ENCODE results near the gene IL10.
A peak's percentile ranks its signal among the peaks of the same experiment; 100 is the strongest.
"Not testable (repeated sequence)": the region's sequence is repeated elsewhere in the genome, so short reads cannot be mapped to it uniquely, and the experiment has no call there.

IL10 gene

DNA sequence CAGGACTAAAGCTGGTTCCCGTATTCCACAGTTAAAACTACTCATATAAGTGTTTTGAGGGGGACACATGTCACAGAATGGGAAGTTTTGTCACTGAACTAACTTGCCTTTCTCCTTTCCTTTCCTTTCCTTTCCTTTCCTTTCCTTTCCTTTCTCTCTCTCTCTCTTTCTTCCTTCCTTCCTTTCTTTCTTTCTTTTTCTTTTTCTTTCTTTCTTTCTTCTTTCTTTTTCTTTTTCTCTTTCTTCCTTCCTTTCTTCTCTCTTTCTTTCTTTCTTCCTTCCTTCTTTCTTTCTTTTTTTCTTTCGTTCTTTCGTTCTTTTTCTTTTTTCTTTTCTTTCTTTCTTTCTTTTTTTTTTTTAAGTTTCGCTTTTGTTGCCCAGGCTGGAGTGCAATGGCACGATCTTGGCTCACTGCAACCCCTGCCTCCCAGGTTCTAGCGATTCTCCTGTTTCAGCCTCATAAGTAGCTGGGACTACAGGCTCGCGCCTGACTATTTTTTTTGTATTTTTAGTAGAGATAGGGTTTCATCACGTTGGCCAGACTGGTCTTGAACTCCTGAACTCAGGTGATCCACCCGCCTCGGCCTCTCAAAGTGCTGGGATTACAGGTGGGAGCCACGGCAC lies 9.4 kb downstream of the IL10 start:
- DNase-seq = not testable (repeated sequence)

DNA sequence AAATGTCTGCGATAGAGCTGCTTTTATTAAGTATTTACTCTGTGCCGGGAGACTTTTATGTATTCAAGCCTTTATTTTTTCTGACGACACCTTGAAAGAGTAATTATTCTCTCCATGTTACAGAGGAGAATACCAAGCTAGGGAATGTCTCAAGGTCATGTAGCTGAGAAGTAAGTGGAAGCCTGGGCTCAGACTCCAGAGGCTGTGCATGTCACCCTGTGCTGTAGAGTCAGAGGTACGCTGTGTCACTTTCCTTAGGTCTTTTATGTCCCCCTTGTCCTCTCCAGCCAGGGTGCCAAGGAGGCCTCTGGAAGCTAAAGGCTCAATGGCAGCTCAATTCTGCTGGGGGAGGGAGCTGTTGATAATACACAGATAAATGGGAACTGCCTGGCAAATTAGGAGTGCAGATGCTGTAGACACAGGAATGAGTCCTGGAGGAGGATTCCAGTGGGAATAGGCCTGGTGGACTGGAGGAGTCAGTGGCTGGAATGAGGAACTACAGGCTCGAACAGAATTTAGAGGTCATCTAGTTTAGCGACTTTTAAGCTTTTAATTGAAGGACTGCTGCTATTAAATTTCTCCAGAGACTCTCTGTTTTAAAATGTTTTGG lies 11.0 kb downstream of the IL10 start:
- peak; percentile 4 for DNase-seq

DNA sequence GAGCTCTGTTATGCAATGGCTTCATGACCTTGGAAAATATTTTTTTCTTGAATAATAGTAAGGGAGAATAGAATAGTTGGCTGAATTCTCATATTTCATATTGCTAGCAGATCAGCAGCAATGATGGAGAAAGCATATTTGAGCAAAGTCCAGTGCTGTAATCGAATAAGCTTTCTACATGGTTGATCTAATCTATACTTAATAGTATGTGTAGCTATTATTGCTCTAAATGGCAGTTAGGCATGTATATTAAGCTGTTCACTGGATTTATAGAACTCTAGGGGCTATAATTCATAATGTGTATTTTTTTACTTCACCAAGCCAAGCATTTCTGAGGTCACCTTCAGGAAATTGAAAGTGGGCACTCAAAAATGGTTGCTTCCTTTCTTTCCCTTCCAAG lies 11.7 kb downstream of the IL10 start:
- no peak for DNase-seq

DNA sequence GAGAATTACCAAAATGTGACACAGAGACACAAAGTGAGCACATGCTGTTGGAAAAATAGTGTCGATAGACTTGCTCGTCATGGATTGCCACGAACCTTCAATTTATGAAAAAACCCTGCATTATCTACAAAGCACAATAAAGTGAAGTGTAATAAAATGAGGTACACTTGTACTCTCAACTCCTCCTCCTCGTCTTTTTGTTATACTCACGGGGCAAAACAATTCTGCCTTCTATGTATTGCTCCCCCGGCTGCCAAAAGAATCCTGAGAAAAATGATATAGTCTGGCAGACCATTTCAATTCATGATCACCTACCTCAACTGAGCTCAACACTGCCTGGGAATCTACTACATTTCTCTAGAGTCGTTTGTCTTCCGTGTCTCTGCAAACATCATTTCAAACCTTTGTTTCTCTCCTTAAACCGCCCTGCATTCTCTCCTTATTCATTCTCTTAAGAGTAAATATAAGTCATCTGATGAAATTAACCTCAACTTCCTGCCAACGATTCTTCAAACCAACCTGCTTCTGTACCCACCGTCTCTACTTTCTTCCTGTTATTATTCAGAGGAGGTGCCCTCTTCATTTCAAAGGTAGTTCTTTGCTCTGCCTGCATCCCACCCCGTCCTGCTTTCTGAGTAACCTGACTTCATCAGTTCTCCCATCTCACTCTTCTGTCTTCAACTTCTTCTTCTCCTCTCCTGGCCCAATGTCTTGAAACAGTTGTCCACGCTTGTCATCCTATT lies 14.6 kb downstream of the IL10 start:
- DNase-seq = no peak

DNA sequence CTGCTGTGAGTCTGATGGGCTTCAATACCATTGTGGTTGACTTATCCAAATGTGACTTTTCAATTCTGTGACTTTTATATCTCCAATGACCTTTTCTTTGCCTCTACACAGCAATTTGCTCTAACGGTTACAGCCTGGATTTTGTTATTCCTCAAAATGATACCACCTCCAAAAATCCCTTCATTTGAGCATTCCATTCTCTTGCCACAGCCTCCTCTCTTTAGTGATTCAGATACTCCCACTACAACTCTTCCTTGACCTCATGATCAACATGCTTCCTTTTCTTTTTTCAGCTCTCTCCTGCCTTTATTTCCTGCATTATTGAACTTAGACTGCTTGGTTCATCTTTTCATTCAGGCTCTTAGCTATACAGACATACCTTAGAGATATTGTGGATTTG lies 18.3 kb downstream of the IL10 start:
- DNase-seq = no peak

DNA sequence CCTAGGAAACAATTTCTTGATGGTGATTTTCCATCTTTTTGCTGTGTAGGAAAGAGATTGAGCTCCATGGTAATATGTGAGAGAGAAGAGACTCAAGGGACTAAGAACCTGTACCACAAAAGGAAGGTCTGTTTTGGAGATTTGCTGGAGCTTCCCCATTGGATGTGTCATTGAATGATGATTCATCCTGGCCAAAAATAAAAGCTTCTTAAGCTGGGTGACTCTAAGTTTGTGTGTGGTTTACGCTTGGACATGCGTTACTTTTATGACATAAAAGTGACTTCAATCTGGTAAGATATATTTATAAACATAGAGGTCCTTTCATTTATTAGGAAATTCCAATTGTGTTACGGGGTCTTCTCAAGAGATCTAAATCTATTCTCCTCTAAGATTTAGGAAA lies 19.2 kb downstream of the IL10 start:
- DNase-seq = no peak

DNA sequence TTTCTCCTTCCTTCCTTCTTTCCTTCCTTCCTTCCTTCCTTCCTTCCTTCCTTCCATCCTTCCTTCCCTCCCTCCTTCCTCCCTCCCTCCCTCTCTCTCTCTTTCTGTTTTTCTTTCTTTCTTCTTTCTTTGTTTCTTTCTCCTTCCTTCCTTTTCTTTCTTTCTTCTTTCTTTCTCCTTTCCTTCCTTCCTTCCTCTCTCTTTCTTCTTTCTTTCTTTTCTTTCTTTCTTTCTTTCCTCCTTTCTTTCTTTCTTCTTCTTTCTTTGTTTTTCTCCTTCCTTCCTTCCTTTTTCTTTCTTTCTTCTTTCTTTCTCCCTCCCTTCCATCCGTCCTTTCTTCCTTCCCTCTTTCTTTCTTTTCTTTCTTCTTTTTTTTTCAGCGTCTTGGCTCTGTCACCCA lies 19.8 kb downstream of the IL10 start:
- no peak for DNase-seq

DNA sequence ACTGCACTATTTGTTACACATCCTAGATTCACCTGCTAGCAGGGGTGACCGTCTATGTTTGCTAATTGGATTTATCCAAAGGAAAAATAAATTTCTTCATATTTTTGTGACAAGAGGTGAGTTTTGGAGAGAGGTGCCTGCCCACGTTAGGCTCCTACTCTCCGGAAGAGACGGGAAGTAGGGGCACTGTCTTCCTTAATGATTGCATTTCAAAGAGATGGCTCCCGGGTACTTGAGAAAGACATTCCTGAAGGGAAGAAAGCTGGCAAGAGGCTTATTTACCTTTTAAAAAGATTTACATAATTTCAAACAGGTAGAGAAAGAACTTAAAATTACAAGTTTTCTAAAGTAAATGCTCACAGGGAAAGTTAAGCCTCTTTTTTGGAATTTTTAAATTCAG lies 20.4 kb downstream of the IL10 start:
- no peak for DNase-seq

DNA sequence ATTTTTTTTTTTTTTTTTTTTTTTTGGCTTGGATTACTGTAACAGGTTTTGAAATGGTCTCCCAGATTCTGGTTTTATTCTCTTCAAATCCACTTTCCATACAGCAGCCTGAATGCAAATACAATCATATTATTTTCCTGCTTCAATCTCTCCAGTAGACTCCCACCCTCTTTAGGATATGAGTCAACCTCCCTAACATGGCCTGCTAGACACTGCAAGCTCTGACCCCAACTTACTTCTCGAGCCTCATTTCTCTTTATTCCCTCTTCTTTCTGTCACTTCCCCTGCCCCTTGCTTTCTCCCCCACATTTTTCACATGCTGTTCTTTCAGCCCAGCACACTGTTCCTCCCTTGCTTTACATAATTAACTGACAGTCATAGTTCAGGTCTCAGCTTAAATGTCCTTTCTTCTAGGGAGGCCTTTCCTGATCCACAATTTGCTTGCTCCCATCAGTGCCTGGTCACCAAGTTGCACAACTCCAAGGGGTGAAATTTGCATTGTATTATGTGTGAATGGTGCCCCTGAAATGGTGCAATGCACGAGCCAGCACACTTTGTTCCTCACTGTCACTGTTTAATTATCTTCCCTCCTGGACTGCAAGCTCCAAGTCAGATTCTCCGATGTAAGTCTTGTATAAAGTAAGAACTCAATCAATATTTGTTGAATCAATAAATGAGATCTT lies 23.8 kb downstream of the IL10 start:
- no peak for DNase-seq

DNA sequence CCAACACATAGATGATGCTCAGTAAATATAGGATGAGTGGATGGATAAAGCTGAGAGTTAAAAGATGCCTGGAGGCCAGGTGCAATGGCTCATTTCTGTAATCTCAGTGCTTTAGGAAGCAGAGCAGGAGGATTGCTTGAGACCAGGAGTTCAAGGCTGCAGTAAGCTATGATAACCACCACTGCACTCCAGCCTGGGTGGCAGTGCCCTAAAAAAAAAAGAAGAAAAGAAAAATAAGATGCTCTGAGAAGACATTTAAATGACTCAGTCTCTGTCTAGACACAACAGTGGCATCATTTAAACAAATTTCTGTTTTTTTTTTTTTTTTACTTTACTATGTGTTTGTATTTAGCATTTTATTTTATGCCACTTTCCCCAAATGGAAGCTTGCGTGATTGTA lies 27.0 kb downstream of the IL10 start:
- no peak for DNase-seq

DNA sequence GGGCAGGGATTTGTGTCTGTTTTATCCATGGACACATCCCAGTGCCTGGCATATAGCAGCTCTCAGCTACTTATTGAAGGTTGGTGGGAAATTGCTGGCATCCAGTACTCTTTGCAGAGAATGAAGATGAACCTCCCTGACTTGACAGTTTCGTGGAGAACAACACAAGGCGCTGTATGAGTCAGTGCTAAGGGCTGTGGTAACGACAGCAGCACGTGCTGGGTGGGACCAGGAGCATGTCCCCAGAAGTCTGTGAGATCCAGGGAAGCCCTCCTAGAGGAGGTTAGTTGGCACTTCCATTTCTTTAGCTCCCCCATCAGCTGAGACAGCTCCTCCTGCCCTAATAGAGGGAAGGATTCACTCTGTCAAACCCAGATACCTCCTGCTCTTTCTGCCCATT lies 27.6 kb downstream of the IL10 start:
- DNase-seq = no peak

DNA sequence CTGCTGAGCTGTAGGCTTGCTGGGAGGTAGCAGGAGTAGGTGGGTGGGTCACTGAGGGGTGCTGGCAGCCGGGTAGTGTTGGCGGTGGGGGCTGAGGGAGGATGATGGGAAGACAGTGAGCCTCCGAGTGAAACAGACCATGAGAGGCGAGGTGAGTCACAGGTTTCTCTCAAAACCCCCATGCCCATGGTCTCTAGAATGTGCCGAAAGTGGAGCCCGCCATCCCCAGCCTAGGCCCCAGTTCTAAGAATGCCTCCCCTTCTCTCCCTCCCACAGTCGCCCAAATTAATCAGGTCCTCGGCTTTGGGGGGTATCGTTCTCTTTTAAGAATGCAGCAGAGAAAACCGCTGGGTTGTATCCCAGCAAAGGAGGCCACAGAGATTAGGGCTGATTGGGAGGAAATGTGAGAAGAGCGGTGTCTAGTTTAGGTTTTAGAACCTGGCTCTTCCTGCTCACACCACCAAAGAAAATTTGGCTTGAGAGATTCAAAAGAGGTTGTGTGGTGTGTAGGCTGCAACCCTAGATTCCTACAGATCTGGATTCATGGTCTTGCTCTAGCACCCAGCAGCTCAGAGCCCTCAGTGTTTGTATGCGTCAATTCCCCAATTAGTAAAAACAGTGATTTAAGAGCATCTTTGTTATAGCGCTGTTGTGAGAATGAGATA lies 29.4 kb downstream of the IL10 start:
- DNase-seq = no peak

DNA sequence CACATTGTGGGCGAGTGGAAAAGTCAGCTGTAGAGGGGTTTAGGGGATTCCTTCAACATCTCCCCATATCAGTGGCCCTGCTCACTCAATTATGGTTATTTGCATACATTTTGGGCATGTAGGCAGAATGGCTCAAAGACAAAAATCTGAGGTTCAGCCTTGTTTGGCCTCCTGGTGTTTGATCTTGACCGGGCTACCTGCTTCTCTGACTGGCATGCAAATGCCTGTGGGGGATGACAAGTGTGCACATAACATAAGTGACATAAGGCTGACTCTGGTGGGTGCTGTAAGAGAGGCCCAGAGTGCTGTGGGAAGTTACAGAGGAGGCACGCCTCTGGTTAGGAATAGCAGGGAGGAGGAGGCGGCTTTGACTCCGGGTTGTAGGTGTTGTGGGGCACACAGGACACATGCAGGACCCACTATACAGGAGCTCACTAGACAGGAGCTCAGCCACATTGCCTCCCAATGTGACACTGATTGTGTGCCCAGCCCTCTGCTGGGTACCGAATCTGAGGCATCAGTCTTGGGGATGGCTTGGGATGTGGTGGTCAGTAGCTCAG lies 31.1 kb downstream of the IL10 start:
- no peak for DNase-seq

DNA sequence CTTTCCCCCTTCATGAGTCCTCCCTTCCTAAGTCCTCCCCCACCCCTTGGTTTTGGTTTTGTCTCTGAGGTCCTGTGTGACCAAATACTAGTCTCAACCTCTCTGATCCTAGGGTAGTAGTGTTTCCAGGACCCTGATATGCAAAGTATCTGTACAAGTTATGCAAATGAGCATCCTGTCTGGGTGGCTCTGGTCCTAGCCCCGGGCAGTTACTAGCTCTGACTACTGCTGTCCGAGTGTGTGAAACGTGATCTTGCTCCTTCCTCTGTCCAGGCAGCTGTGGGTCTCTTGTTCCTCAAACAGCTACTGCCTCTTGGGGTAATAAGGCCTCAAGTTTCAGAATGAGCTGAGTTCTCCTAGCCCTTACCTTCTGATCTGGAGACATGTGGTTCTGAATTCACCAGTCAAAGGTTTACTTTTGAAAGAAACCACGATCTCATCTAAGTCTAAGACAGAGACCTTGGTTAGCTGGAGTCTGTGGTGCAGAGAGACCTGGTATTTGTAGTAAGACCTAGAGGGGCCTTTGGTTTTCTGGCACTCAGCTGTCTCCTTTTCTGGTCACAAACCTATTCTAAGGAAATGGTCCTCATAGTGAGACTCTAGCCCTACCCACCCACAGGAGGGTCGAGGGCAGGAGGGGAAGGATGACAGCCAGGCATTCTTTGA lies 32.8 kb downstream of the IL10 start:
- no peak for DNase-seq

DNA sequence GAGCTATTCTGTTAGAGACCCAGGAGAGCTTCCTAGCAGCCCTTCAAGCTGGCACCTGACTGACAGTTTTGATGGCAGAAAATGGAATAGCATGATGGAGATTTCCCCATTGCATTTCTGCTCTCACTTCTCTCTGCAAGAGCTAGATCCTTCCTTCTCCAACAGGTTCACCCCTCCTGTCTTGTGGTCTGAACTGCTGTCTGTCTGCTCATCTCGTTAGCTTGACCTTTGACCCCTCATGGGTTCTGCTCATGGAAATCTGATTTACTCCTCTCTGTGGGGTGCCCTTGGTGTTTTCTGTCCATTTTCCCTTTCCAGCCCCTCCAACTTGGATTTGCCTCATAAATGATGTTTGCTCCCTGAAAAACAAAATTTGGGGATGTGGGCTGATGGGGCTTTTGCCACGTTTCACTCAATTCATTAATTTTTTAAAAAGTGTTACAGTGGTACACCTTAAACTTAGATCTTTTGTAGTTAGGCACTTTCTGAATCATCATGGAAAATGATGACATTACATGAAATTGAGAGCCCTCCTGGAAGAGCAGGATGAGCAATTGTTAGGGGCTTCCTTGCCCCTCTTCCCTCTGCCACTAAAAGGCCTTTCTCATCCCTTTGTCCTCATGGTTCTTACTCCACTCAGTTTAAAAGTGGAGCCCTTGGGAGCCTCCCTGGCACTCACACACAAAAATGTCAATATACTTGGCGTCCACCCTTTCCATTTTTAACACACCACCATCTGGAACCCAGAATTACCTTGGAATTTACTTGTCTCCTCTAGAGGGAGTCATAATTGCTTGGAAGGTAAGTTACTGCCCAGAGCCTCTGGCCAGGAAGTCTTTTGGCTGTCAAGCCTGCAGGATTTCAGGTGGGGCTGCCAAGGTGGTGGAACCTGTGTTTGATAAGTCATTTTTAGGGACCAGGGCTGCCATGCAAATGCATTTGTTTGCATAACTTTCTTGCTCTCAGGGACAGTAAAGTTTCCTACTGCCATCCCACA lies 33.6 kb downstream of the IL10 start:
- DNase-seq = peak; percentile 51

DNA sequence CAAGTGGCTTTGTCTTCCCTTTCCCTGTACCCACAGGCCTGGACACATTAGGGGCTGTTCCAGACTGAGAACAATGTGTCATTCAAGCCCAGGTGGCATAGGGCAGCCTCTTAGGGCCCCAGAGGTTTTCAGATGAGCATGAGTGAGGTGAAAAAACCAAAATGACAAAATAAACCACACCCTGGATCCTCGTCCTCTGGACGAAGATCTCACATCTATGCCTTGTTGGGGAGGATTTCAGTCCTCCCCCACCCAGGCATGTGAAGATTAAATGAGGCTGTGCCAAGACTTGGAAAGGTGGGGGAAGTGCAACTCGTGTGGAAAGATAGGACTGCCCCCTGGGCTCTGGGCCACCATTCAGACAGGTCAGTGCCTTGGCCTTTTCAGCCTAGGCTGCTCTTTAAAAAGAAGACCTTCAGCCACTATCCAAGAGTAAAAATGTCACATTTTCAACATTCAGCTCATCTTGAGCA lies 34.5 kb downstream of the IL10 start:
- no peak for DNase-seq

DNA sequence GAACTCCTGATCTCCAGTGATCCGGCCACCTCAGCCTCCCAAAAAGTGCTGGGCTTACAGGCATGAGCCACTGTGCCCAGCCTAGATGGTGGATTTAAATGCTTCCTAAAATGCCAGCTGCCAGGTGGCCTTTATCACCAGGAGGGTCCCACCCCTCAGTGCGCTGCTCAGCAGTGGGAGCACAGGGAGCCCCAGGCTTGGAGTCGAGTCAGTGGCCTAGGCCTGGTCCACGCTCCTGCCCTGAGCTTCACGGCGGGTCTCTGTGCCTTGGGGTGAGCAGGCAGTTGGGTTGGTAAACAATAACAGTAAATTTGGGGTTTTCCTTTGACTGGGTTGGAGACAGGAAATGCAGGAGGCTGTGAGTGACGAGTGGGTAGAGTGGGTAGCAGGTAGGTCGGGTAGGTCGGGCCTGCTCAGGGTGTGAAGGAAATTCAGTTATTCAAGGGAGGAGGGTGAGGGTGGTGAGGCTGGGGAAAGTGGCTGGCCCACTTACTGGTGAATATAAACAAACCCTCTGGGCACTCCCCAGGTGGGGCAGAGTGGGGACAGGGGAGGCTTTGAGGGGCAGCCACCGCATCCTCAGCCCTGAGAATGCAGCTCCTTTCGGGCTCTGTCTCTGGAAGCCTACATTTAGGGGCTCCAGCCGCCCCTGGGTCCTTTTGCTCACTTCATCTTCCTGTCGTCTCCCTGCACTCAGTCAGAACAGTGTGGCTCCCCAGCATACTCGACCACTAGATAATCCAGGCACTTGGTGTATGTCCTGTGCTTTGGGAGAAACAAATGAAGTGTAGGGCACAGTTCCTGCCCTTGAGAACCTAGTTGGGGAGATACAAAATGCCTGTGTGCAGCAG lies 35.2 kb downstream of the IL10 start:
- DNase-seq = no peak

DNA sequence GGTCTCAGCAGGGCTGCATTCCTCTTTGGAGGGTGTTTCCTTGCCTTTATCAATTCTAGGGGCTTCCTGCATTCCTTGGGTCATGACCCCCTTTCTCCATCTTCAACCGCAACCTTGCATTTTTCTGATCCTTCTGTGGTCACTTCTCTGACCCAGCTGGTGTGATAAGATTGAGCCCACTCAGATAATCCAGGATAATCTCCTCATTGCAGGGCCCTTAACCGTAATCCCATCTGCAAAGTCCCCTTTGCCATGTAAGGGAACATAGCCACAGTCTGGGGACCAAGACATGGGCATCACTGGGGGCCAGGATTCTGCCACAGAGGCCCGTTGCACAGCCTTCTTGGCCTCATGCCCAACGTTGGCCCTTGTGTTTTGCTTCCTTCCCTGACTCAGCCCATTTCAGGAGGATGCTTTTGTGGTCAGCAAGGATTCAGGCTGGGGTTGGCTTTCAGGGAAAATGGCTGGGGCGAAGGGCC lies 36.7 kb downstream of the IL10 start:
- no peak for DNase-seq

DNA sequence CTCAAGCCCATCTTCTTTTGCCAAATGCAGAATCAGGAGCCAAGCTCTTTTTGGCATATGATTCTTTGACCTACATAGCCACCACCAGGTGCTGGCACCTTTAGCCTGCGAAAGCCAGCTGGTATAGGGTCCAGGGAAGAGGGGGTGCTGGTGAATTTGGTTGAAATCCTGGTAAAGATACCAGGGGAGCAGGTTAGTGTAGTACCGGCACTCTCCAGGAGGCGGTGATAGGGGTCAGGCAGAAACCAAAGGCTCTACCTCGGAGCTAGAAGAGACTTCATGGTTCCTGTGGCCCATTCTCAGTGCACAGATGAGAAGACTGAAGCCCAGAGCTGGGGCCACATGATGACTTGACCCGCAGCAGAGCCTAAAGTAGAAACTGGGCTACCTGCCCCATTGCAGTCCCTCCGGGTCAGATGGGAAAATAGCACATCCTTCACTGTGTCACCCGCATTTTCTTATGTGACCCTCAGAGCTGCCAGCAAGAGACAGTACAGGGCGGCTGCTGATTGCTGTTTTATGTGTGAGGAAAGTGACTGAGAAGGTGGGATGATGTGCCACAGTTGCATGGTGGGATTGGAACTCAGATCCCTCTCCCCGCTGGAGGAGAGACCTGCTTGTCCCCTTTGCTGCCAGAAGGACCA lies 37.7 kb downstream of the IL10 start:
- peak; percentile 7 for DNase-seq

All from NCI-H2171 treated with DMSO at 0.1 percent for 48 hours (cell line).